Fibroblast of mammary gland (primary cell): Measurements from ENCODE around the gene ALDH1A2.

ENCODE experiments used
- DNase-seq: peaks from one replicate; pipeline ENCODE4 v3.0.0-alpha.2; 2010; ENCODE audit warnings: low read depth
- H3K4me3 ChIP-seq: 2 replicates; pipeline ENCODE4 v1.5.1; 2011; ENCODE audit warnings: low read depth, mild to moderate bottlenecking, low read length, moderate library complexity; ENCODE audit not compliant: control insufficient read depth
- CTCF ChIP-seq: conservative IDR thresholded peaks from 2 replicates; pipeline ENCODE4 v1.5.1; 2011; ENCODE audit warnings: low read depth, low read length, inconsistent platforms; ENCODE audit not compliant: control insufficient read depth, insufficient read depth

ALDH1A2 gene

GRCh38 chr15:57917998-57918397 is 147.5 kb downstream of the ALDH1A2 start:
- H3K4me3 ChIP-seq: no peak overlapping the region
- no peak for TF ChIP-seq CTCF
- DNase-seq: no peak

DNA sequence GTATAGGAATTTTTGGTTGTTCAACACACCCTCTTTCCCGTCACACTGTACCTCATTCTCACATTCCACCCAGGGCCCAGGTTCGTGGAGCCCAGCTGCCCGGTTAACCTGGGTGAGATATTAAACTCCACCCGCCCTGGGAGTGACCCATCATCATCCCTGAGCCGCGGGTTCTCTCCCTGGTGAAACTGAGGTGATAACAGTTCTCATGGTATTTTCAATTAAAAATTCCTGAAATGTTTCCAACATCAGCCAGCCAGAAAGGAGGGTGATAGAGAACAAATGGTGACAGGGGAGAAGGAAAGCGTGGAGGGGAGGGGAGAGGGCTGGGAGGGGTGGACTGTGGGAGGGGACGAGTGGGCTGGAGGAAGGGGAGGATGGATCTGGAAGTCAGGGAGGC is 148.8 kb downstream of the ALDH1A2 start:
- no peak for TF ChIP-seq CTCF
- DNase-seq: no peak
- H3K4me3 ChIP-seq: no peak overlapping the region

DNA sequence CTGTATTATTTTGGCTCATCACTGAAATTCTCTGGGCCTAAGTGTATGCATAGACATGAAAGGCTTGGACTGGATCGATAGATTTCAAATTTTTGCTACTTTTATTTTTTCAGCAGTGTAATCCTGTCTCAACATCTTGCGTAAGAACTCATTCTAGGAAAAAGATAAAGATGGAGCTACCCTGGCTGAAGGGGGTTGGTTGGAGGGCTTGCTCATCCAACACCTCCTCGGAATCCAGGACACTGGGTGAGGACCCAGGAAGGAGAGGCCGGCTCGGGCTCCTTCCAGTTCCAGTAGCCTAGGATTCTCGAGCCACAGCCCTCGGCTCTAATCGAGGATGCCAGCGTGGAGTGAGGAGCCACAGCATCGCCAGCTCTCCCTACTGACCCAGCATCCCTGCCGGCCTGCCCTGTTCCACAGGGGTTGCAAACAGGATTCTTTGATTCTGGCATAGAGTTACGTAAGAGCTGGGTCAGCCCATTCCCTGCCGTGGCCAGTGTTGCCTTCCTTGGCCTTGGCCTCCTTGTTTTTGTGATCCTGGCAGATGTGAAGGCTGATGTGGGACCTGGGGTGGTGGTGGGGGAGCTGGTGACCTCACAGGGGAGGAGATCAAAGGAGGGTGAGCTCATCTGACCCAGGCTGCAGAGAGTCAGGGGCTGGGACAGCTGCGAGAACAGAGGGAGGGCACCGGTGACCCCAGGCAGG is 149.5 kb downstream of the ALDH1A2 start:
- no peak overlapping the region for H3K4me3 ChIP-seq
- no peak for DNase-seq
- TF ChIP-seq CTCF: no peak

DNA sequence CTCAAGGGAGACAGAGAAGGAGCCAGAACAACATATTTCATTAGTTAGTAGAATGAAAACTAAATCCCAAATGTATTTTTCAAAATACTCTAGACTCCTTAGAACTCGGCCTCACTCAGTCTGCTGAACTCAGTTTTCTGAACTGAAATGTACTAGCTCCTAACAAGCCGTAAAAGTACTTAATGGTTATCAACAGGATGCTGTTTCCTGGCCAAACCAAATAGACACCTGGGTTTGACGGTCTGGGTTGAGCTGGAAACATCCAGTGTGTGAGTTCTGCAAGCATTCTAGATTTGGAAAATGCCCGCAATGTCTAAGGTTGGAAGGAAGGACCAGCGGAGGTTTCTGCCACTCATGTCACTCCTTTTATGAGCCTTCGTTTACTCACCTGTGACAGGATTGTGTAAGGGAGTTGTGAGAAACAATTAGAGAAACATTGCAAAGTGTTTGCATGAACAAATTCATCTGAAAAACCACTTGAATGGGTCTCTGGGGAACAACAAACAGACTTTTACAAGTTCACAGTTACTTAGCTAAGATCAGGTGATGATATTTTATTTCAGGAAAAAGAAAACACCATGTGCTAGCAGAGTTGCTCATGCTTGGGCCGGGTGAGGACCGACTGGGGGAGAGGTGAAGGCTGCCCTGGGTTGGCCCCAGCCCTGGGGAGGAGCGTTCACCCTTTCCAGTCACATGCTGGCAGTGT is 151.0 kb downstream of the ALDH1A2 start:
- TF ChIP-seq CTCF: no peak
- no peak for DNase-seq
- no peak overlapping the region for H3K4me3 ChIP-seq

DNA sequence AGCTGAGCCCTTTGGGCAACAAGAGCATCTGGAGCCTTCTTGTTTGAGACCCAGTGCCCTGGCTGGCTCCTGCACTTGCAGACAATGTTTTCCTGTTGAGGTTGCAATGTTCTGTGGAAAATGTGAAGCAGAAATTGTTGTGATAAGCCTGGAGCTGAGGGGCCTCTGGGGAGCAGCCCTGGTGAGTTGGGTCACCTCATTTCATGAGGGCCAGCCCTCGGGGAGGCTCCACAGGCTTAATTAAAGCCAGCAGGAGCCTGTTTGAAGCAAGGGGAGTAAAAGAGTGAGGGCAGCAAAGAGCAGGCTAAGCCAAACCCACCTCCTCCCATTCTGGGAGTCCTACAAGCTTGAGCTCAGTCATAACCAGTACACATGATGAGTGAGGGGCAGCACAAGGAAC is 154.3 kb downstream of the ALDH1A2 start:
- no peak for TF ChIP-seq CTCF

DNA sequence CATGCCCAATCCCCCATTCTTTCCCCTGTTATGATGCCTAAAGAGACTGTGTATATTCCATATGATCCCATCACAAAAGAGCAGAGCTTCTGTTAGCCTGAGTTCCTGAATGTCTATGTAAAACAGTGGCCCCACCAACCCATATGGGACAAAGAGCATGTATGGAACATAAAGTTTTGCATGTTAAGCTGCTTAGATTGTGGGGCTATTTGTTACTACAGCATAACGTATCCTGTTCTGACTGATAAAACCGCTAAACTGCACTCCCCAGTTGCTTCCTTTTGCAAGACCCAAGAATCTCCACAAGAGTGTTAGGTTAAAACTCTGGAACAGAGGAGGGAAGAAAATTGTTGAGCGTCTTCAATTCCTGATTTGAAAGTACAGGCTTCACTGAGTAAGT is 154.8 kb downstream of the ALDH1A2 start:
- no peak overlapping the region for H3K4me3 ChIP-seq
- DNase-seq: no peak
- TF ChIP-seq CTCF: no peak

More for the DNA sequence above, 154.3 kb downstream of the ALDH1A2 start:
- no peak overlapping the region for H3K4me3 ChIP-seq
- DNase-seq: peak; percentile 42
